HG02870 (cell line): Measurements from ENCODE around the gene SNAI3.

ENCODE experiments used
- ATAC-seq: cut with Tn5 transposase; IDR thresholded peaks from one replicate; pipeline ENCODE4 v1.9.1; 2021; ENCODE audit warnings: mild to moderate bottlenecking, moderate library complexity; ENCODE audit not compliant: unreplicated experiment

Gene SNAI3

GRCh38 chr16:88721815-88722755, 35.8 kb upstream of the SNAI3 start:
- no peak for ATAC-seq

GRCh38 chr16:88721236-88721635, 34.9 kb upstream of the SNAI3 start:
- no peak for ATAC-seq

GRCh38 chr16:88720396-88720970, 34.2 kb upstream of the SNAI3 start:
- no peak for ATAC-seq

- no peak for ATAC-seq
These were observed 33.6 kb upstream of the SNAI3 start for GRCh38 chr16:88719933-88720296.

GRCh38 chr16:88719267-88719932, 33.1 kb upstream of the SNAI3 start:
- ATAC-seq = no peak

- ATAC-seq = no peak
These were observed 31.9 kb upstream of the SNAI3 start for GRCh38 chr16:88718178-88718577.

- ATAC-seq = no peak
These were observed 30.3 kb upstream of the SNAI3 start for GRCh38 chr16:88716601-88717001.

GRCh38 chr16:88716201-88716600, 29.9 kb upstream of the SNAI3 start:
- no peak for ATAC-seq

- no peak for ATAC-seq
These were observed 29.2 kb upstream of the SNAI3 start for GRCh38 chr16:88715312-88716190.

GRCh38 chr16:88714420-88715302, 28.4 kb upstream of the SNAI3 start:
- ATAC-seq = no peak

- ATAC-seq = no peak
These were observed 27.5 kb upstream of the SNAI3 start for GRCh38 chr16:88713568-88714419.

GRCh38 chr16:88713054-88713453, 26.7 kb upstream of the SNAI3 start:
- ATAC-seq = no peak

GRCh38 chr16:88712362-88712979, 26.2 kb upstream of the SNAI3 start:
- no peak for ATAC-seq

GRCh38 chr16:88711750-88712340, 25.5 kb upstream of the SNAI3 start:
- ATAC-seq = no peak

- no peak for ATAC-seq
These were observed 24.2 kb upstream of the SNAI3 start for GRCh38 chr16:88710556-88710955.

- no peak for ATAC-seq
These were observed 20.9 kb upstream of the SNAI3 start for GRCh38 chr16:88706965-88707826.
